Activated CD4-positive, alpha-beta T cell treated with anti-CD3 and anti-CD28 coated beads for 48 hours (primary cell): Measurements from ENCODE around the gene CTH.
"Not testable (repeated sequence)": the region's sequence is repeated elsewhere in the genome, so short reads cannot be mapped to it uniquely, and the experiment has no call there.

Source experiments
- DNase-seq: peaks from one replicate; pipeline ENCODE4 v3.0.0-alpha.2; 2020

Gene CTH

GRCh38 chr1:70410604-70411359 lies at the start of gene CTH:
Gene CTH (plus strand): TSS chr1:70411268. CDS start chr1:70411416, 148 bp downstream.
- DNase-seq, result peak; percentile 94

GRCh38 chr1:70361727-70362398 lies 49.2 kb upstream of the CTH start:
- no peak for DNase-seq

GRCh38 chr1:70364439-70364838 lies 46.6 kb upstream of the CTH start:
- DNase-seq, result no peak

- DNase-seq, result not testable (repeated sequence)
These were observed 44.6 kb upstream of the CTH start for GRCh38 chr1:70366425-70366952.

- not testable (repeated sequence) for DNase-seq
These were observed 44.1 kb upstream of the CTH start for GRCh38 chr1:70366997-70367396.

- DNase-seq, result not testable (repeated sequence)
These were observed 43.7 kb upstream of the CTH start for GRCh38 chr1:70367397-70367796.

GRCh38 chr1:70371586-70371985 lies 39.5 kb upstream of the CTH start:
- not testable (repeated sequence) for DNase-seq

GRCh38 chr1:70372426-70372825 lies 38.6 kb upstream of the CTH start:
- no peak for DNase-seq

GRCh38 chr1:70373580-70373979 lies 37.5 kb upstream of the CTH start:
- DNase-seq, result not testable (repeated sequence)

- DNase-seq, result no peak
These were observed 34.9 kb upstream of the CTH start for GRCh38 chr1:70376196-70376595.

GRCh38 chr1:70382682-70383081 lies 28.4 kb upstream of the CTH start:
- no peak for DNase-seq

- no peak for DNase-seq
These were observed 27.6 kb upstream of the CTH start for GRCh38 chr1:70383483-70383882.

GRCh38 chr1:70384542-70384941 lies 26.5 kb upstream of the CTH start:
- DNase-seq, result no peak

- DNase-seq, result no peak
These were observed 25.6 kb upstream of the CTH start for GRCh38 chr1:70385477-70385876.

GRCh38 chr1:70386121-70386520 lies 24.9 kb upstream of the CTH start:
- no peak for DNase-seq

- no peak for DNase-seq
These were observed 23.6 kb upstream of the CTH start for GRCh38 chr1:70387507-70387906.

- no peak for DNase-seq
These were observed 18.4 kb upstream of the CTH start for GRCh38 chr1:70392626-70393025.

GRCh38 chr1:70396607-70397006 lies 14.5 kb upstream of the CTH start:
- DNase-seq, result no peak

GRCh38 chr1:70397013-70397412 lies 14.1 kb upstream of the CTH start:
- no peak for DNase-seq

- DNase-seq, result no peak
These were observed 10.7 kb upstream of the CTH start for GRCh38 chr1:70400335-70400734.

GRCh38 chr1:70401974-70402373 lies 9.1 kb upstream of the CTH start:
- no peak for DNase-seq

- no peak for DNase-seq
These were observed 7.3 kb upstream of the CTH start for GRCh38 chr1:70403759-70404158.

- DNase-seq, result no peak
These were observed 5.2 kb upstream of the CTH start for GRCh38 chr1:70405780-70406416.

- no peak for DNase-seq
These were observed 1.9 kb upstream of the CTH start for GRCh38 chr1:70409136-70409535.
